SW480 (cell line): Measurements from ENCODE around the gene LIX1L.

ENCODE experiments used
- DNase-seq: peaks from one replicate; pipeline ENCODE4 v3.0.0-alpha.2; 2016; ENCODE audit warnings: low spot score

The LIX1L gene

DNA sequence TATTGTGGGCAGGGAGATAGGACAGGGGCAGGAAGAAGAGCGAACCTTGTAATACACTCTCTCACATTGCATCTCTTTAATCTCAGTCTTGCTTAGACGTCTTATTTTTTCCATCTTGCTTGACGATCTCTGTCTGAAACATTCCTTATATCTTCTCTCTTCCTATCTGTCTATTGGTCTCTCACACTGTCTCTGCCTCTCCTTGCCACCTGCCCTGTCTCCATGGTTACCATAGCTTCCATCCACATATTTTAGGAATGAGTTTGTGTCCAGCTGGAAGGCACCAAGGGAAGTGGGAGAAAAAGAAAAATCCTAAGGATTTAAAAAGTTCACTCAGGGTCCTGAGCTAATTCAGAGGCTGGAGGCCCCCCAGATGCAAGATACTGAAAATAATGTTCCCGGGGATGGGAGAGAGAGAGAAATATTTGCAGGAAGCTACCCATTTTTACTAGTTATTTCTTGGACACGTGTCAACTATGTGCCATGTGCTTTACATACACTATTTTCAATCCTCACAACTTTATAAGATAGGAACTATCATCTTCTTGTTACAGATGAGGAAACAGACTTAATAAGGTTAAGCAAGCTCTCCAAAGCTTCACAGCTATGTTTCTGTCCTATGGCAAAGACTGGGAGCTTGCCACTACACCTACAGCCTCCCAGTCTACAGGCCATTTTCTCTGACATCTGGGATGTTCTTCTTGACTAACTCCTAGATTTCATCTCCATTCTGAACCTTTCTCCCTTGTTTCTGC lies 5.6 kb upstream of the LIX1L start:
- peak; percentile 64 for DNase-seq

DNA sequence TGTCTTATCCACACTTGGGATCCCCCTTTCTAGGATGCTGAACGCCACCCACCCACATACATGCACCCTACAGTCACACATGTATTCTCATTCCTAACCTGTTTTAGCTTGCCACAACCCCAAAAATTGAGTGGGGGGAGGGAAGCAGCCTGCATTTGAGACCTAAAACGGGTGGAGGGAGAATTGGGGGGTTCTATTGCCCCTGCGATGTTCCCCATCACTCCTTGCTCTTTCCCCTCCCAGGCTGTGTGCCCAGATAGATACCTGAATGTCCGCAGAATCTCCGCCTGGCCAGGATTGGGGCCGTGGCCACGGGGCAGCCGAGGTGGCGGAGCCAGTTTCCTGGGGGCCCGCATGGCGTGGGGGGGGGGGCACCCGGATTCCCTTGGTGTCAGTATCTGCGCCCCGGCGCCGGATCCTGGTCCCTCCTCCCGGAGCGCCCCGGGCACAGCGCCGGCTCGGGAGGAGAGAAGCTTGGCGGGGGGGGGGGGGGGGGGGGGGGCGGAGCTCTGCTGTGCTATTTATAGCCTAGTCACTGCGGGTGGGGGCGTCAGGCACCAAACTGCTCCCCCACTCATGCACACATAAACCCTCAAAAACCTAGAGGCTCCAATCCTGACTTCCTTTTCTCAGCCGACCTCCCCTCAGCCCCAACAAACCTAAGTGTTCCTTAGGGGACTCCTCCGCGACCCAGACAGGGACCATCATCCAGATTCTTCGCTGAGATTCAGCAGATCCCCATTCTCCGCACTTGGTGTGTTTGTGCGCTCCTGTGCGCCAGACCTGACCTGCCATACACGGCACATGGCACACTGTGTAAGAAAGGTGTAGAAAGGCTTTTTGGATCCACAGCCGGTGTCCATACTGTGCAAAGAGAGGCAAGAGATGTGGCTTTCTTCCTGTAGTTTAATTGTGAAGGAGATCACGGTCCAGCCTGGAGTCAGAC lies 4.6 kb upstream of the LIX1L start:
- no peak for DNase-seq

DNA sequence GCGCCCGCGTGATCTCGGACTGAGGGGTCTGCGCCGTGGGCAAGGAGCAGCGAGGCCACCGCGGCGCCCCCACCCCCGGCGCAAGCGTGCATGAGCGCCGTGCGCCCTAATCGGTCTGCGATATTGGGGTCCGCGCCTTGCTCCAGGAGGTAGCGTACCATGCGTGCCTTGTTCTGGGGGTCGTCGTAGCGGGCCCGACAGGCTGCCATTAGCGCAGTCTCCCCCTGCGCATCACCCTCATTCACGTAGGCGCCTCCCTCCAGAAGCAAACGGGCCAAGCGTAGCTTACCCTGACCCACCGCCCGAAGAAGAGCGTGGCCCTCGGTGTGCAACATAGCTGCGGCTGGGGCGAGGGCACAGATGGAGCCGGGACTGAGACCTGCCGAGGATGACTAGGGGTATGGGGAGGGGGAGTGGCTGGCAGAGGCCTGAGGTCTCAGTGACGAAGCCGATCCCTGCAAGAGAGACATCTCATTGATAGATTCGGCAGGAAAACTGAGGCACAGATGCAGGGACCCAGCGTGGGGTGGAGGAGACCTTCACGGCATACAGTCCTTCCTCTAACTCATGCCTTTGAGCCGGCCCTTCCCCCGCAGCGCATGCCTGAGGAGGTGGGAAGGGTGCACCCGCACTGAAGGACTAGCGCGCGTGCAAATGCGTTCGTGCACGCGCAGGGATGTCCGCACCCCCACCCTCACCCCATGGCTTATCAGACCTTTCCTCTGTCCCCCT lies 3.8 kb upstream of the LIX1L start:
- DNase-seq, result no peak

DNA sequence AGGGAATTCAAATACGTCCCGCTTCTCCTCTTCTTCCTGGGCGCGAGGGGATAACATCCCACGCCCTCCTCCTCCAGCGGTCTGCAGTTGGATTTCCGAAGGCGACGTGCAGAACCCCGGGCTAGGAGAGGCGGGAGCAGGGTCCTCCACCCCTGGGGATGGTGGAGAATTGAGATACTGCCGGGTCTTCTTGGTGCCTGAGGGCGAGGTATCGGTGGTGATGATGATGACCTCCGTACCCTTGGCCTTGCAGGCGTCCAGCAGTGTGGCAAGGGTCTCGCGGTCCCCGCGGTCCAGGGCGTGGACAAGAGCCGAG lies 3.2 kb upstream of the LIX1L start:
- DNase-seq, result no peak

DNA sequence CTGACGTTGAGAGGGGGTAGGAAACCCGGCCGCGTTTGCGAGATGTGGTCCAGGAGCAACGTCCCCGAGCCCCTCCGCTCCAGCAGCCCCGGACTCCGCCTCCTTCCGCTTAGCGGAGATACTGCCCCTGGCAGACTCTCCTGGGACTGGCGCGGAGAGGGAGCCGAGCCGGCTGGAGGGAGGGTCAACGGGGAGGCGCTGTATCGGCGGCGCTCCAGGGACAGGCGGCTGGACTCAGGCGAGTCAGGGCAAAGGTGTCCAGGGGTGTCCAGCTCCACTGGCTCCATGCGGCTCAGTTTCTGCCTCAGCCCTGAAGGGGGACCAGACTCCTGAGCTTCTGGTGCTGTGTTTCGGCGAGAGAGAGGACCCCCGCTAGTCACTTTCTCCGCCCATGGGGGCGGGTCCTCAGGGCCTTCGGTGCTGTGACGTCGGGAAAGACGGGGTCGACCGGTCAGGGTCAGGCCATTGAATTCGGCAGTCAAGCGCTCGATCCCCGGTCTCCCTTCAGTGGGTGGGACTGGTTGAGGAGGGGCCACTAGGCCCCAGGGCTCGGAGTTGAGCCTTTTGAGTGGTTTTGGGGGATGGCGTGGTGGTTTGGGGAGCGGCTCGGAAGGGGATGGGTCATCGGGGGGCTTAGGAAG lies 2.8 kb upstream of the LIX1L start:
- no peak for DNase-seq

DNA sequence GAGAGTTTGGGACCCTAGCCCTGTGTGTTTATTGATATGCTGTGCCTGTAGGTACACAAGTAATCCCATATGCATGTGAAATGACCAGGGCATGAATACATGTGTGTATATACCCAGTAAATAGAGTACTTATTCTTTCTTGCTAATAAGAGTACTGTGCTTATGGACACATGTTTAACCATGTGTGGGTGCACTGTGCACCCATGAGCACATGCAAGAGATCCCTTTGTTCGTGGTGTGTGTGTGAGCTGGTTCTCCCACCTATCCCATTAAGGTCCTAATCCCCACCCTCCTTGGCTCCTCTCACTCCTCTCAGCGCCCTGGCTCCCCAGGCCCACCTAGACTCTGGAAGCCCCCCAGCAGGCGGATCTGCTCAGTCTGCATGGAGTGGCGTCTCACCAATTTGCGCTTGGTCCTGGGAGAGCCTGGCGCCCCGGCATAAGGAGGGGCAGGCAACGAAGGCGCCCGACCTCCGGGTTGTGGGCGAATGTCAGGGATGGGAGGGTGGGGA lies 2.2 kb upstream of the LIX1L start:
- no peak for DNase-seq

DNA sequence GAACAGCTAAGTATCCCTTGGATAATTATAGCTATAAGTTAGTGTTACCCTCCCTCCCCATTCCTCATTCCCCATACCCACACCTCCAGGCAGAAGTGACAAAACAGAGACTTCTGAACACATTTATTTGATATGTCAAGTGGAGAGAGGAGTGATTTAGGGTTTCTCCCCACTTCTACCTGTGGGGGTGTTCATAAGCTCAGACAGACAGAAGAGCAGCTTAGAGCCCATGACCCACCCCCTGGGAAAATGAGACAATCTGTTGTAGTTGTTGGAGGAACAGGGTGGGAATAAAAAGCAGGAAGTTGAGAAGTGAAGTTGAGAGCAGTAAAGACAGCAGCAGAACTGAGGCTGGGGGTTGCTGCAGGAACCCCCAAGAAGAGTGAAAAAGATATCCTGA lies 1.5 kb upstream of the LIX1L start:
- DNase-seq, result no peak

DNA sequence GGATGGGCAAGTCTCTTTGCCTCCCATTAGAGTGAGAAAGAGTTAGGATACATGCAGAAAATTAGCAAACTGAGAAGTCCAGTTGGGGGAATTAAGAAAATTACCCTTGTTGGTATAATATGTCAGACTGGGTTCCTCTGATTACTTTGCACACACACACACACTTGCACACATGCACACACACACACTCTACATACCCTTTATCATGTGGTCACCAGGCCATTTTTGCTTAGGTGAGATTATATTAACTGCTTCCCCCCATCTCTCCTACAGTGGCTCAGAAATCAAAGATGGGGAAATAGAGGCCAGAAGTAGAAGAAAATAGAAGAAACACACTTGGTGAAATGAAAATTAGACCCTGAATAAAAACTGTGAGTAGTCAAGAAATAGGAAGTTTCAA lies 917 bp upstream of the LIX1L start:
- no peak for DNase-seq

DNA sequence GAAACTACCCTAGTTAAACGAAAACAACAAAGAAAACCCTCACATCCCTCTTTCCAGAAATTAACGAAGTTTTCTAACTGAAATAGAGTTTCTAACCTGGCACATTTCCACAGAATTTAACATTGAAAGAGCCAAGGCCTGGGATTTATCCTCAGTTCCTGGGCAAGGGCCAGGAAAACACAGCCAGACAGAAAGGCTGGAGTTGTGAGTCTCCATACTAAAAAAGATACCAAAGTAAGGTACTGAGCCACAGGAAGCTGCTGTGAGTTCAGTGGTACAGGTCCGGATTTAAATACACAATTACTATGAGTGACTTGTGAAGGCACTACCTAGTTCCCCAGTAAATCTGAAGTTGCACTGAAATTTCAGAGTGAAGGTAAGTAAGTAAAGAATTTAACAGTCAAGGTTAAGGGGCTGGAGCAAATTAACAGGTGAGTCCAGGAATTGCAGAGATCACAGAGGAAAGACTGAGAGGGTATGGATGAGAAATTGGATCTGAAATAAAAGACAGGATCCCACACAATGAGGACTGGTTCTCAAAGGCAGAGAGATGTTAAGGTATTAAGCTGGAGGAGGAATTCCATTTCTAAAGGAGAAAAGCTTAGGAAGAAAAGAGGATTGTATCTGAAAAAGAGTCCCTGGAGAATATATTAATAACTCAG lies 905 bp downstream of the LIX1L start:
- peak; percentile 18 for DNase-seq

DNA sequence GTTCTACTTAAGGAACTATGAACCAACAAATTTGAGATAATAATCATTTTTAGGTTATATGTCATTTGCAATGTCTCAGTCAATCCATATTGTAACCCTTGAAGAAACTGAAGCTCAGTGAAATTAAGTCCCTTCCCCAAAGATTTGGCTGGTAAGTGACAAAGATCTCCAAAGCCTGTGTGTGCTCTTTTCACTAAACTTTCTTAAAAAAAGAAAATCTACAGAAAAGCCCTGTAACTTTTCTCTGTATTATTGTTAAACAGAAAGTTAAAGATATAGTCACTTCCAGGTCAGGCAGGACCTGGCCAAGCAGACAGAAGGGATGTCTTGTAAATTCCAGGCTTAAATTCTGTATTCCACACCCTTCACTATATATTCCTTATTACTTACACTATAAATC lies 1.5 kb downstream of the LIX1L start:
- DNase-seq, result no peak

DNA sequence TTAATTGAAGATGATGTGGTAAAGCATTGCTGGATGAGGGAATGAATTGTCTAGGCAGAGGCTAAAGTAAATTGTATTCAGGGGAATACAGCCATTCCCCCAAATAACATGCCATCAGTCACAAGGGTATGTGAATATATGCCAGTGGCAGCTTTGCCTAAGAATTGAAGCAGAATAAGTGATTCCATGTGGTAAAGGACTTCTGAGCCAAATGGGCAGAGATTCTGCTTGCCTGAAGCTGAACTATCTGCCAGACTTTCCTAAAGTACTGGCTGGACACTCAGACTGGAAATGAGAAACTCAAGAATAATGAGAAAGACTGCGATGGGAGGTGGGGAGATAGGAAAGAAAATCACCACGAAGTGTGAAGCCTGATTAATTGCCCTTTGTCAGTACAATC lies 2.4 kb downstream of the LIX1L start:
- no peak for DNase-seq

DNA sequence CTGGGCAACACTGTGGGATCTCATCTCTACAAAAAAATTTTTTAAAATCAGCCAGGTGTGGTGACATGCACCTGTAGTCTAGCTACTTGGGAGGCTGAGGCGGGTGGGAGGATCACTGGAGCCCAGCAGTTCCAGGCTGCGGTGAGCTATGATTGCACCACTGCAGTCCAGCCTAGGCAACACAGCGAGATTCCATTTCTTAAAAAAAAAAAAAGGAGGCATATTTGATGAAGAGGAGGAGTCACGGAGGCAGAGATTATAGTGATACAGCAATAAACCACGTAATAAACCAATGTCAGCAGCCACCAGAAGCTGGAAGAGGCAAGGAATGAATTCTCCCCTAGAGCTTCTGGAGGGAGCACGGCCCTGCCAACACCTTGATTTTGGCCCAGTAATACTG lies 4.0 kb downstream of the LIX1L start:
- no peak for DNase-seq

DNA sequence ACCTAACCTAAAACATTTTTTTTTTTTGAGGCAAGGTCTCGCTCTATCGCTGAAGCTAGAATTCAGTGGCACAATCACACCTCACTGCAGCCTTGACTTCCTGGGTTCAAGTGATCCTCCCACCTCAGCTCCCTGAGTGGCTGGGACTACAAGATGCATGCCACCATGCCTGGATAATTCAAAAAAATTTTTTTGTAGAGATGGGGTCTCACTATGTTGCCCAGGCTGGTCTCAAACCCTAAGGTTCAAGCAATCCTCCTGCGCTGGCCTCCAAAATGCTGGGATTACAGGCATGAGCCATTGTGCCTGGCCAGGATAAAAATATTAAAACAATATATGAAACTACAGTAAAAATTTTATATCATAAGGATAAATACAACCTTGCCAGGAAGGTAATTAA lies 4.9 kb downstream of the LIX1L start:
- DNase-seq, result no peak

DNA sequence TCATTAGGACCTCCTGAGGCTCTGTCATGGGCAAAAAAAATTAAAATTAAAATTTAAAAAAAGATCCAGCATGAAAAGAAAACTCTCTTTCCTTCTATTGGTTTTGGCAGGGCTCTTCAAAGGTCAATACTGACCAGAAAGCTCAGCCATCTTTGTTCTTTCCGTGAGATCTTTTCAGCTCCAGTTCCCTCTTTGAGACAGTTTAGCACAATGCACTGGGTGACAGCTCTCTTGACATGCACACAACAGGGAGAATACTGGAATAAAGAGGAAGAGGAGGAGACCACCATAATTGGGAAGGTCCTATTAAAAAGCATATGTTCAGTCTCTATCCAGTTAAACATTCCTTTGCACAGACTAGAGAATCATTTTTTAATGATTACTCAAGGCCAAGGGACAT lies 6.3 kb downstream of the LIX1L start:
- no peak for DNase-seq

DNA sequence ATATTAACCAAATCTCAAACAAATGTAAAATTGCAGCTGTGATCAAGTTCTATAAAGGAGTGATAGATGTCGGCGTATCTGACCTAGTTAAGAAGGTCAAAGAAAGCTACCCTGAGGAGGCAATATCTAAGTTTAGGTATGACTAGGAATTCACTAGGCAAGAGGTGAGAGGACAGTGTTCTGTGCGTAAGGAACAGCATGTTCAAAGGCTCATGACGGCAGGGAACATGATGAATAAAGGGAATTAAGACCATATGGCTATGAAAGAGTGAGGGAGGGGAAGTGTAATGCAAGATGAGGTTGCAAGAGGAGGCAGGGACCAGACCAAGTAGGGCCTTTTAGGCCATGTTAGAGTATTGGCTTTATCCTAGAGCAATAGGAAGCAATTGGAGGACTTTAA lies 8.6 kb downstream of the LIX1L start:
- no peak for DNase-seq

DNA sequence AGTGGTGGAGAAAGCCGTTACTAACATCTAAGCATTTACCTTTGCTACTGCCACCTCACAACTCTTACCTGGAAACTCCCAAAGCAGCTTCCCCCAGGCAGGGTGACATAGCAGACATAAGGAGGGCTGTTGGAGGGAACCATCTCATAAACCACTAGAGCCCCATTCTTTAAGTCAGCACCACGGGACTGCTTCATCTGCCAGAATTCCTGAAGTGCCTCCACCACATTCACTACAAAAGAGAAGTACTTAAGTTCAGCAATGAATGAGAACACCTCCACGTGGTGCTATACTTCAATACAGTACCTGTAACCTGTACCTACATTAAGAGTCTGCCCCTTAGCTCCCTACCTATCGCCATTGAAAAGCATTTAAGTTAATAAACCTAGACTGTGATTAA lies 10.3 kb downstream of the LIX1L start:
- DNase-seq, result no peak

DNA sequence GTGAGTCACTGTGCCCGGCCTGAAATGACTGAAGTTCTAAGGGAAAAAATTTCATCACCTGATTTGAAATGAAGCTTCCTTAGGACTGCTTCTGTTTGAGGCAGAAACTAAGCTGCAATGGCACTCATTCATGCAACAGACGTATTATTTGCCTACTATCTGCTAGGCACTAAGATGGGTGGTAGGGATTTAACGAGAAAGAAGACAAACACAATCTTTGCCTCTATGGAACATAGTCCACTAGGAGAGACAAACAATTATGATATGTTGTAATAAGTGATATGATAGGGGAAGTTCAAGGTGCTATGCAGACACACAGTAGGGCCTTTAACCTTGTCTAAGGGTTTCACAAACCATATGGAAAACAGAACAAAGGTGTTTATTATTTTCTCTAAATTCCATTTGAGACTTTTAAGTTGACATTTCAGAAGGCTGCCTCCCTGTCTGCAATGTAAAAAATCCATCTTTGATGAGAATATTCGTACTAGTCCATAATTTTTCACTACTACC lies 11.3 kb downstream of the LIX1L start:
- DNase-seq, result no peak

DNA sequence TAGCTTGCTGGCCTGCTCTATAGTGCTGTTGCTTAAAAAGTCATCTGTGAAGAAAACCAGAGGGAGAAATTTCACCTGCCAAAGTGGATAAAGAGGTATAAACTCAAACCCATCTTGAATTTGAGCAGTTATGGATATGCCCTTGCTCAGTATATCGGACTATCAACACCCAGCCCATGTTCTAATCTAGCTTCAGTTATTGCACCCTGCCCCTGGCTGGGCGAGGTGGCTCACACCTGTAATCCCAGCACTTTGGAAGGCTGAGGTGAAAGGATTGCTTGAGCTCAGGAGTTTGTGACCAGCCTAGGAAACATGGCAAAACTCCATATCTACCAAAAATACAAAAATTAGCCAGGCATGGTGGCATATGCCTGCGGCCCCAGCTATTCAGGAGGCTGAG lies 13.3 kb downstream of the LIX1L start:
- DNase-seq, result no peak

DNA sequence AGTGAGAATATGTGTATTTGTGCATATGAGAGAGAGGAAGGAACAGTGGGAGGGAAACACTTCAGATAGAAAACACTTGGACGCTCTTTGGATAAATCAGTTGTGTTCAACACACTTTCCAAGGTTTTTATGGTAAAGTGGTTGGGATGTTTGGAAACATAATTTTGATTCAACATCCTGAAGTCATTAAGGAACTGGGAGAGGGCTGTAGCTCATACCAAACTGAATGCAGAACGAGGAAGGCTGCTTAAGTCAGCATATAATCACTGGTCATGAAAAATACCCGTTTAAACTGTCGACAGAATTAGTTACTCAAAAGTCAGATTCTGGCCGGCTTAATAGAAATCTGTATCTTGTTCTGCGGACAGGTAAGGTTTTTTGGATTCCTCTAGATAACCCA lies 14.9 kb downstream of the LIX1L start:
- no peak for DNase-seq

DNA sequence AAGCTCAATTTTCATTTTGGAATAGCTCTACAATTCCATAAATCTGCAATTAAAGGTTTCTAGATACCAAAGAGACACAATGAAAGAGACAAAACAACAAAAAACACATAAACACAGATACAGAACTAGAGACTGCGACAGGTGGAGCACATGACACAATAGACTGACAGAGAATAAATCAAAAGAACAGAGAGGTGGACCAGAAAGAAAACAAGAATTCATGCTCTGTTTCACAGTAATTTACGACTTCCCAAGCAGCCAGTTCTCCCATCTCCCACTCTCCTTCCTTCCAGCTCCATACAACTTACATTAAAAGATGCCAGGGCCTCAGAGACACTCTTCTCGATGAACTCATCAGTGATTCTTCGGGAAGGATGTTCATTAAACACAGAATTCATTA lies 15.4 kb downstream of the LIX1L start:
- no peak for DNase-seq

DNA sequence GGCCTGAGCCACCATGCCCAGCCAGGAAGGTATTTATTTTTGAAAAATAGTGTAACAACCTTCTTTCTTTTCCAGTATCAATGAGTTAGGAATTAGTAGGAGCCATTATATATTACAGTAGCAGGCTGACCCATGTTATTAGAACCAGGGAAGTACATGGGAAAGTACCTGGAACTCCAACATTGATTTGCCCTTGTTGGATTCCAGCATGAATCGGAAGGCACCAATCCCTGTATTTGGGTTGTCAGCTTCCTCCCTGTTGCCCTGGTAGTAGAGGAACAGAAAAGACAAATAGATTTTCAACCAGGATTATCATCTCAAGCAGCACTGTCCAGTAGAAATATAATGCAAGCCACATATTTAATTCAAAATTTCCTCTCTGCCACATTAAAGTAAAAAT lies 20.4 kb downstream of the LIX1L start:
- no peak for DNase-seq

DNA sequence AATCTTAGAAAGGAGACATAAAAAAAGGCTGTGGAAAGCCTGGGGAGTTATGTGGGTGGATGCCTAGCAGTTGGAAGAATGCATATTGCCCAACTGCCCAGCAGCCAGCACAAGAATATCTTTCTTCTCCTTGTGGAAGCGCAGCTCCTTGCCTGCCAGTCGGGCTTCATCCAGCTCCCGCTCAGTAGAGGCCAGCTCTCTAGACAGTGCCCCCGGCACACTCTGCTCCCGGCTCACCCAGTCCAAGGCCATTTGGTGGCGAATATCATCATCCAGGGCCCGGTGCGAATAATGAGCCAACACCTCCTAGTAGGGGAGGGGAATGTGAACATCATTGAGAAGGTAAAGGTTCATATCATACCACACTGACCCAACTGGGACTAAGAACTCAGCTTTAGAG lies 21.6 kb downstream of the LIX1L start:
- no peak for DNase-seq
